Stimulated activated CD4-positive, alpha-beta T cell treated with anti-CD3 and anti-CD28 coated beads, Interleukin-15, amount 100 ng/mL, for 24 hours (primary cell): Measurements from ENCODE around the gene HPX.
"Not testable (repeated sequence)": the region's sequence is repeated elsewhere in the genome, so short reads cannot be mapped to it uniquely, and the experiment has no call there.

Experiments used
- DNase-seq: peaks from one replicate; pipeline ENCODE4 v3.0.0-alpha.2; 2020

HPX gene

GRCh38 chr11:6413791-6414201 is 27.0 kb downstream of the HPX start:
- DNase-seq: peak; percentile 81

DNA sequence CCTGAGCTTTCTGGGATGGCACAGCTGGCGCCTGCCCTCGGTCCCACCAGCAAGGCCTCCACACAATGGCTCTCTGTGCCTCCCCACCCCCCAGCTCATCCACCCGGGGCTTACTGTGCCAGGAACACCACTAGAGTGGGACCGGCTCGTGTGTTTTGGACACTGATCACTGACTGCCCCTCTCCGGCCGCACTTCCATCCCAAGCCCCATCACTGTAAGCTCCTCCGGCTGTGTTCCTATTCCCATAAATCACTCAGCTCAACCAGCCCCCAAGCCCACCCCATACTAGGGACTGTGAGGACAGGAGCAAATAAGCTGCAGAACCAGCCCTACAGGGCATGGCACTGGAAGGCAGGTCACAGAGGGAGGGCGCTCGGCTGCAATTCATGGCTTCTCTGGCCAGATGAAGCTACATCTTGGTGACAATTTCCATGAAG is 29.2 kb downstream of the HPX start:
- no peak for DNase-seq

GRCh38 chr11:6410695-6411430 is 29.9 kb downstream of the HPX start:
- DNase-seq: no peak

- no peak for DNase-seq
Measured at GRCh38 chr11:6406370-6406769, 34.4 kb downstream of the HPX start.

DNA sequence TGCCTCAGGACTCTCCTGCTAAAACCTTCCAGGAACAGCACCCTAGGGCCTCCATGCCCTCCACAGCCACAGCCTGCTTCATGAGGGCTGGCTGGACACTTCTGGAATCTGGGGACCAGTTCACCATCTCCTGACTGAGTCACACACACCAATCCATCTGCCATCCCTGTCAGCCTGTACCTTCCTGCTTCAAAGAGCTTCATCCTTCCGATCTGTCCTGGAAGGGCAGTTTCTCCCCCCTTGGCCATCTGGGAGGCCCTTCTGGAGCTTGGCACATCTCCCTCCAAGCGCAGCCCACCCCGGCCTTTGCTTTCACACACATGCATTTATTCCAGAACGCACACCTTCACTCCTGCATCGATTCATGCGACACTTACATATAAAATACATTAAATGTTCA is 34.9 kb downstream of the HPX start:
- no peak for DNase-seq

GRCh38 chr11:6405052-6405667 is 35.6 kb downstream of the HPX start:
- DNase-seq: no peak

- DNase-seq: no peak
Measured at GRCh38 chr11:6404342-6405051, 36.3 kb downstream of the HPX start.

- no peak for DNase-seq
Measured at GRCh38 chr11:6403539-6403938, 37.2 kb downstream of the HPX start.

DNA sequence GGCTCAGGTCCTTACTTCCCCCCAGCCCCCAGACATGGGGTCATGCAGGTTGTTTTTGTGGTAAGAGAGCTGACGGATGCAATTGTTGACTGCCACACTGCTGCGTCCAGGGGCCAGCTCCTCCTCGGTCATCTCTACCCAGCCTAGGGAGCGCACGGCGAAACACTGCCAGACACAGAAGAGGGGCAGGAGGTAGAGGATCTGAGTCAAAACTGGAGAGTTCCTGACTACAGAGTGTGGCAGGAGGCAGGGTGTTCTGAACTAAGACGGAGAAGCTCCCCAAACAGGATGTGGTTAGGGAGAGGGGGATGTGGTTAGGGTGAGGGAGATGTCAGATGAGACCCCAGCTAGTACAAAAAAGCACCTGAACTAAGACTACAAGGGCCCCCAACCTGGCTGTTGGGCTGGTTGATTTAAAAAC is 38.2 kb downstream of the HPX start:
- peak; percentile 78 for DNase-seq

- peak; percentile 36 for DNase-seq
Measured at GRCh38 chr11:6402061-6402470, 38.7 kb downstream of the HPX start.

GRCh38 chr11:6401464-6401863 is 39.3 kb downstream of the HPX start:
- no peak for DNase-seq

DNA sequence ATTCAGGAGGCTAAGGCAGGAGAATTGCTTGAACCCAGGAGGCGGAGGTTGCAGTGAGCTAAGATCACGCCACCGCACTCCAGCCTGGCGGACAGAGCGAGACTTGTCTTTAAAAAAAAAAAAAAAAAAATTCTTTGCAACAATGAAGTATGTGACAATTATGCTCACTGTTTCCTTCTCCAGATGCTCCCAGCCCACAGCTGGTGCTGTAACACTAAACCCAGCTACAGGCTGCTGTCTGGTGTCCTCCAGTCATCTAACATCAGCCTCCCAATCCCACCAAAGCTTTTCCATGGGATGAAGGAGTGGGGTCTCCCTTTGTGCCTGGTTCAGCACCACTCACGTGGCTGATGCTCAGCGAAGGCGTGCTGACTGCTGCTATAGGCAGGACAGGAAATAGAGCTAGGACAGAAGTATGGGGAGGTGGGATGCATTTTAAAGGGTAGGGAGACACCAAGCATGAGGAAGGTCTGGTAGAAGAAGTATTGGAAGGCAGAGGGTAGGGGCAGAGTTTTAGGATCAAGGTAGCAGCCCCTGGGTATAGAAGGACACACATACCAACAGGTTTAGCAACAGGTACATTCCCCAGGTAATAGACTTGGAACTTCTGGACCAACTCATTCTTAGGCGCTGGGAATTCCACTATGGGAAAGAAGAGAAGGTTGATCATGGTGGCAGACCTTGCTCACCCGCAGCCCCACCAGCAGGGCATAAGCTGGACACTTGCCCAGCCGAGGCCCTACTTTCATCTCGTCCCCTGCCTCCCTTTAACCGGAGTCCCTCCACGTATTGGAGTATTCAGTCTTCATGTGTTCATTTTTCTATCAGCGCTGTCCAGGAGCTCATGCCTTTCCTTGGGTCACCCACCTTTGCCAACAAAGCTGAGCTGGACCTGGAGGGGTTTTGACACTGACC is 40.1 kb downstream of the HPX start:
- DNase-seq: no peak

DNA sequence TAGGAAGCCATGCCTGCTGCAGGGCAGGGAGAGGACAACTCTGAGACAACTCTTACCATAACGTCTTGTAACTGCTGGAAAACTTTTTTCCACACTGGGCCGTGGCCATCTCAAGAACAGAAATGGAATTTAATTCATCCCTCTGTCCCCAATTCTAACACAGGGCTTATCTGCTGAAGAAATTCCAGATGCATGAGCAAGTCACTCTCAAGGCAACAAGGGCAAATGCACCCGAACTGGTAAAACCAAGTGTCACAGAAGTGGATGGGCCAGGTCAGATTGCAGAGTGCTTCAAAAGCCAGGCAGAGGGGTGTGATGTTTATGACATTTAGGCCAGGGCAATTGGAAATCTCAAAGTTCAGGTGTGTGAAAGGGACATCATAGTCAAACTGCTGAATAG is 43.2 kb downstream of the HPX start:
- DNase-seq: no peak

DNA sequence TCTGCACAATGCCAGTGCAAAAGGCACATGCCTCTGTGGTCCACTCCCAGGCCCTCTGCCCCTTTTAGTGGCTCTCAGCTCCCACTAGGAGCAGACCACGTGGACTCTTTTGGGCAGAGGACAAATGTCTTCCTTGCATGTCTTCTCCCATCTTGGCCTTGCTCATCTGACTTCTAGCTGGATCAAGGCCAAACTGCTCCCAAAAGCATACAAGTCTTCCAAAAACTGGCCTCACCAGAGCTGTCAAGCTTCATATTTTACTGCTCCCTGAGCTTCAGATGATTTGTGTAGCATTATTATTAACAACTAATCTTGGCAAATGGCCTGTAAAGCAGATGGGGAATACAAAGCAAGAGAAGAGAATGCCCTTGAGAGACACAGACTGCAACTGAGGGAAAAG is 43.6 kb downstream of the HPX start:
- no peak for DNase-seq

- DNase-seq: no peak
Measured at GRCh38 chr11:6395470-6396060, 45.2 kb downstream of the HPX start.

- DNase-seq: no peak
Measured at GRCh38 chr11:6393989-6394670, 46.7 kb downstream of the HPX start.

- not testable (repeated sequence) for DNase-seq
Measured at GRCh38 chr11:6392251-6392650, 48.5 kb downstream of the HPX start.

DNA sequence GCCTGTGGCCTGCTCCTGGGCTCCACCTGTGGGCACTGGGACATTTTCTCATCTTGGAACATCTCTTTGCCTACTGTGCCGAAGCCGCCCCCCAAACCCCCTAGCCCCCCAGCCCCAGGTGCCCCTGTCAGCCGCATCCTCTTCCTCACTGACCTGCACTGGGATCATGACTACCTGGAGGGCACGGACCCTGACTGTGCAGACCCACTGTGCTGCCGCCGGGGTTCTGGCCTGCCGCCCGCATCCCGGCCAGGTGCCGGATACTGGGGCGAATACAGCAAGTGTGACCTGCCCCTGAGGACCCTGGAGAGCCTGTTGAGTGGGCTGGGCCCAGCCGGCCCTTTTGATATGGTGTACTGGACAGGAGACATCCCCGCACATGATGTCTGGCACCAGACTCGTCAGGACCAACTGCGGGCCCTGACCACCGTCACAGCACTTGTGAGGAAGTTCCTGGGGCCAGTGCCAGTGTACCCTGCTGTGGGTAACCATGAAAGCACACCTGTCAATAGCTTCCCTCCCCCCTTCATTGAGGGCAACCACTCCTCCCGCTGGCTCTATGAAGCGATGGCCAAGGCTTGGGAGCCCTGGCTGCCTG is 49.2 kb downstream of the HPX start:
- no peak for DNase-seq

- no peak for DNase-seq
Measured at GRCh38 chr11:6390718-6391469, 49.9 kb downstream of the HPX start.

DNA sequence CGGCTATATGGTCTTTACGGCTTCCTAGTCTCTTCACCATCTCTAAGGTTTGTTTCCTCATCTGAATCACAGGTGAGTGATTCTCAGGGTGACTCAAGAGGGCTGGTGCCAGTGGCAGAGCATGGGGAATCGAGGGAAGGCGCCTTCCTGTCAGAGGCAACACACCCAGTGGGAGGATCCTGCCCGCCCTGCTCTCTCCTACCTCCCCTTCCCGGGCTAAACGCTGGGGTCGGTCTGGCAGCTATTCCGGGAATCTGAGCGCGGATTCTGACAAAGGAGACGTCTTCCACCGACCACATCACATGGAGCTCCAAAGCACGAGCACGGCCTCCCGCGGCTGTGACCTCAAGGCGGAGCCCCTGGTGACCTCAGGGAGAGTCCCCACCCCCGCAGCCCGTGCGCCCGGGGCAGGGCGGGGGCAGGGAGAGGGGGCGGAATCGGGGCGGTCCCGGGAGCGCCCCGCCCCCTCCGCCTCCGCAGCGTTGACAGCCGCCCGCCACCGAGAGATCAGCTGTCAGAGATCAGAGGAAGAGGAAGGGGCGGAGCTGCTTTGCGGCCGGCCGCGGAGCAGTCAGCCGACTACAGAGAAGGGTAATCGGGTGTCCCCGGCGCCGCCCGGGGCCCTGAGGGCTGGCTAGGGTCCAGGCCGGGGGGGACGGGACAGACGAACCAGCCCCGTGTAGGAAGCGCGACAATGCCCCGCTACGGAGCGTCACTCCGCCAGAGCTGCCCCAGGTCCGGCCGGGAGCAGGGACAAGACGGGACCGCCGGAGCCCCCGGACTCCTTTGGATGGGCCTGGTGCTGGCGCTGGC is 50.7 kb downstream of the HPX start, which contains the start of gene SMPD1:
Gene SMPD1, plus strand, starts transcription at position 570 of the 813 bp plus-strand sequence. Its CDS starts 125 bp downstream, at position 695.
- peak; percentile 95 for DNase-seq
